A549 (cell line): ENCODE data around the gene TNPO2.

Experiments used
- CBX2 ChIP-seq: fragments of 200-600 bp; sonication (generic); IDR thresholded peaks from 2 replicates; pipeline ENCODE4 v1.6.1; 2016; ENCODE audit warnings: low read depth, mild to moderate bottlenecking, borderline replicate concordance
- EP300 ChIP-seq, 2 experiments: fragments of >200 bp; sonication (Bioruptor Twin); formaldehyde crosslinking; IDR thresholded peaks; 2 replicates in 1 of 2; 3 replicates in 1 of 2; pipeline ENCODE4 v1.6.1; 2016 to 2017
- JUN ChIP-seq, 2 experiments: fragments of >200 bp; sonication (Bioruptor Twin); formaldehyde crosslinking; IDR thresholded peaks; 2 replicates in 1 of 2; 3 replicates in 1 of 2; pipeline ENCODE4 v1.6.1; 2016 to 2017
- KDM1A ChIP-seq: fragments of 200-600 bp; sonication (generic); IDR thresholded peaks from 2 replicates; pipeline ENCODE4 v1.6.1; 2016; ENCODE audit warnings: low read depth, mild to moderate bottlenecking
- MAZ ChIP-seq: fragments of 150-350 bp; IDR thresholded peaks from 2 replicates; pipeline ENCODE4 v1.6.1; 2014; ENCODE audit warnings: antibody characterized with exemption, low read depth, low read length, borderline replicate concordance
- POLR2A ChIP-seq: IDR thresholded peaks from 2 replicates; pipeline ENCODE4 v1.6.1; 2012; ENCODE audit warnings: mild to moderate bottlenecking, low read length
- RFX5 ChIP-seq: fragments of 450-650 bp; IDR thresholded peaks from 2 replicates; pipeline ENCODE4 v1.7.1; 2014; ENCODE audit warnings: antibody characterized with exemption, mild to moderate bottlenecking, moderate library complexity
- RNF2 ChIP-seq: fragments of 200-600 bp; sonication (generic); IDR thresholded peaks from 2 replicates; pipeline ENCODE4 v1.6.1; 2016; ENCODE audit warnings: low read depth, mild to moderate bottlenecking, antibody characterized with exemption, moderate library complexity, borderline replicate concordance
- TP53 ChIP-seq: fragments of 250-450 bp; sonication (Bioruptor Pico); IDR thresholded peaks from 2 replicates; pipeline ENCODE4 v1.5.0; 2021; ENCODE audit warnings: mild to moderate bottlenecking, moderate library complexity
- TF ChIP-seq, protein P1 (sequence below): fragments of 200-600 bp; sonication (generic); IDR thresholded peaks from 2 replicates; pipeline ENCODE4 v1.6.1; 2016; ENCODE audit warnings: antibody characterized with exemption, mild to moderate bottlenecking, moderate library complexity
- TF ChIP-seq, protein P2 (sequence below): fragments of >200 bp; sonication (Bioruptor Twin); formaldehyde crosslinking; IDR thresholded peaks from 3 replicates; pipeline ENCODE4 v1.5.1; 2016
- TF ChIP-seq, protein P3 (sequence below): IDR thresholded peaks from 2 replicates; pipeline ENCODE4 v1.6.1; 2012
- TF ChIP-seq, protein P4 (sequence below): IDR thresholded peaks from 2 replicates; pipeline ENCODE4 v1.6.1; 2012; ENCODE audit warnings: low read depth, borderline replicate concordance

DNA sequence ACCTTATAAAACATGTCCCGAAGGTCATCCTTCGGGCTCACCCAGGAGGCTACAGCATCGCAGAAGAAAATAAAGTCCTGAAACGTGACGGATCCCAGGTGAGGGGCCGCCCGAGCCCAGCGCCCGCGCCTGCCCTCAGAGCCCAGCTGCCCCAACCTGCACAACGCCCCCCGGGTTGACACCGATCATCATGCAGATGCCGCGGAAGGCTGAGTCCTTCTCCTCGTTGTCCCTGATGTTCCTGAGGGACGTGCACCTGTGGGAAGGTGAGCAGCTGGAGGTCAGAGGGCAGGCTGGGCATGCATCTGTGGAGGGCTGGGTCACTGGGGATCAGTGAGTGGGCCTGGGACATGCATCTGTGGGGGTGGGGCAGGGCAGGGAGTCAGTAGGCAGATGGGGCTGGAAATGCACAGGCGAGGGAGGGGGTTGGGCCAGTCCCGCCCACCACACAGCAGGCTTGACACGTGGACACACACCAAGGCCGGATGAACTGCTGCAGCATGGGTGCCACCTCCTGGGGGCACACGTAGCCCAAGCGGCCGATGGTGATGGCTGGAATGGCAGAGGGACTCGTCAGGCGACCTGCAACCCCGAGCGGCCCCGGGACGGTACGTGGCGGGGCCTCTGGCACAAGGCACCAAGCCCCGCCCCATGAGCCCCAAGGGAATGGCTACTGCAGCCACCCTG lies 22.0 kb downstream of the TNPO2 start:
- TF ChIP-seq POLR2A = no peak
- TF ChIP-seq KDM1A = no peak
- no peak for TF ChIP-seq CBX2
- TF ChIP-seq, protein P1, sequence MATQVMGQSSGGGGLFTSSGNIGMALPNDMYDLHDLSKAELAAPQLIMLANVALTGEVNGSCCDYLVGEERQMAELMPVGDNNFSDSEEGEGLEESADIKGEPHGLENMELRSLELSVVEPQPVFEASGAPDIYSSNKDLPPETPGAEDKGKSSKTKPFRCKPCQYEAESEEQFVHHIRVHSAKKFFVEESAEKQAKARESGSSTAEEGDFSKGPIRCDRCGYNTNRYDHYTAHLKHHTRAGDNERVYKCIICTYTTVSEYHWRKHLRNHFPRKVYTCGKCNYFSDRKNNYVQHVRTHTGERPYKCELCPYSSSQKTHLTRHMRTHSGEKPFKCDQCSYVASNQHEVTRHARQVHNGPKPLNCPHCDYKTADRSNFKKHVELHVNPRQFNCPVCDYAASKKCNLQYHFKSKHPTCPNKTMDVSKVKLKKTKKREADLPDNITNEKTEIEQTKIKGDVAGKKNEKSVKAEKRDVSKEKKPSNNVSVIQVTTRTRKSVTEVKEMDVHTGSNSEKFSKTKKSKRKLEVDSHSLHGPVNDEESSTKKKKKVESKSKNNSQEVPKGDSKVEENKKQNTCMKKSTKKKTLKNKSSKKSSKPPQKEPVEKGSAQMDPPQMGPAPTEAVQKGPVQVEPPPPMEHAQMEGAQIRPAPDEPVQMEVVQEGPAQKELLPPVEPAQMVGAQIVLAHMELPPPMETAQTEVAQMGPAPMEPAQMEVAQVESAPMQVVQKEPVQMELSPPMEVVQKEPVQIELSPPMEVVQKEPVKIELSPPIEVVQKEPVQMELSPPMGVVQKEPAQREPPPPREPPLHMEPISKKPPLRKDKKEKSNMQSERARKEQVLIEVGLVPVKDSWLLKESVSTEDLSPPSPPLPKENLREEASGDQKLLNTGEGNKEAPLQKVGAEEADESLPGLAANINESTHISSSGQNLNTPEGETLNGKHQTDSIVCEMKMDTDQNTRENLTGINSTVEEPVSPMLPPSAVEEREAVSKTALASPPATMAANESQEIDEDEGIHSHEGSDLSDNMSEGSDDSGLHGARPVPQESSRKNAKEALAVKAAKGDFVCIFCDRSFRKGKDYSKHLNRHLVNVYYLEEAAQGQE = no peak
- TF ChIP-seq, protein P2, sequence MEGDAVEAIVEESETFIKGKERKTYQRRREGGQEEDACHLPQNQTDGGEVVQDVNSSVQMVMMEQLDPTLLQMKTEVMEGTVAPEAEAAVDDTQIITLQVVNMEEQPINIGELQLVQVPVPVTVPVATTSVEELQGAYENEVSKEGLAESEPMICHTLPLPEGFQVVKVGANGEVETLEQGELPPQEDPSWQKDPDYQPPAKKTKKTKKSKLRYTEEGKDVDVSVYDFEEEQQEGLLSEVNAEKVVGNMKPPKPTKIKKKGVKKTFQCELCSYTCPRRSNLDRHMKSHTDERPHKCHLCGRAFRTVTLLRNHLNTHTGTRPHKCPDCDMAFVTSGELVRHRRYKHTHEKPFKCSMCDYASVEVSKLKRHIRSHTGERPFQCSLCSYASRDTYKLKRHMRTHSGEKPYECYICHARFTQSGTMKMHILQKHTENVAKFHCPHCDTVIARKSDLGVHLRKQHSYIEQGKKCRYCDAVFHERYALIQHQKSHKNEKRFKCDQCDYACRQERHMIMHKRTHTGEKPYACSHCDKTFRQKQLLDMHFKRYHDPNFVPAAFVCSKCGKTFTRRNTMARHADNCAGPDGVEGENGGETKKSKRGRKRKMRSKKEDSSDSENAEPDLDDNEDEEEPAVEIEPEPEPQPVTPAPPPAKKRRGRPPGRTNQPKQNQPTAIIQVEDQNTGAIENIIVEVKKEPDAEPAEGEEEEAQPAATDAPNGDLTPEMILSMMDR = no peak
- TF ChIP-seq, protein P3, sequence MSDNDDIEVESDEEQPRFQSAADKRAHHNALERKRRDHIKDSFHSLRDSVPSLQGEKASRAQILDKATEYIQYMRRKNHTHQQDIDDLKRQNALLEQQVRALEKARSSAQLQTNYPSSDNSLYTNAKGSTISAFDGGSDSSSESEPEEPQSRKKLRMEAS = no peak
- TF ChIP-seq EP300 (IDR thresholded peaks at IDR 0.05) = no peak
- 0 out of 5 replicates have a peak, but pooled peaks of 1 of the 2 experiments have one; percentile 17 for TF ChIP-seq JUN (IDR thresholded peaks at IDR 0.05)
- TF ChIP-seq, protein P4, sequence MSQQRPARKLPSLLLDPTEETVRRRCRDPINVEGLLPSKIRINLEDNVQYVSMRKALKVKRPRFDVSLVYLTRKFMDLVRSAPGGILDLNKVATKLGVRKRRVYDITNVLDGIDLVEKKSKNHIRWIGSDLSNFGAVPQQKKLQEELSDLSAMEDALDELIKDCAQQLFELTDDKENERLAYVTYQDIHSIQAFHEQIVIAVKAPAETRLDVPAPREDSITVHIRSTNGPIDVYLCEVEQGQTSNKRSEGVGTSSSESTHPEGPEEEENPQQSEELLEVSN = no peak
- no peak for TF ChIP-seq MAZ
- TF ChIP-seq RNF2 = no peak
- TF ChIP-seq RFX5 = no peak
- TF ChIP-seq TP53 (CRISPR knock-in tag) = no peak
